Activated CD4-positive, CD25-positive, alpha-beta regulatory T cell (primary cell): ENCODE data around the gene SPOCD1.

Experiments
- DNase-seq, 4 experiments: peaks; one replicate each; lab custom pipeline; 2025; lab: John Stamatoyannopoulos, UW

SPOCD1 gene

GRCh38 chr1:31815752-31816500 is at the start of gene SPOCD1:
Gene SPOCD1, minus strand, starts transcription at chr1:31816022. Its CDS starts 689 bp downstream, at chr1:31815333.
- DNase-seq = peak; percentile 53 to 71 (median 58)

- DNase-seq = no peak
These were observed 46.2 kb upstream of the SPOCD1 start for GRCh38 chr1:31862071-31862470.

- DNase-seq = no peak
These were observed 45.5 kb upstream of the SPOCD1 start for GRCh38 chr1:31861346-31861745.

GRCh38 chr1:31860581-31860980 is 44.8 kb upstream of the SPOCD1 start:
- DNase-seq = no peak

GRCh38 chr1:31859719-31860118 is 43.9 kb upstream of the SPOCD1 start:
- DNase-seq = no peak

GRCh38 chr1:31859044-31859443 is 43.2 kb upstream of the SPOCD1 start:
- no peak for DNase-seq

GRCh38 chr1:31857863-31858262 is 42.0 kb upstream of the SPOCD1 start:
- no peak for DNase-seq

GRCh38 chr1:31856140-31856539 is 40.3 kb upstream of the SPOCD1 start:
- DNase-seq = no peak

- no peak for DNase-seq
These were observed 39.4 kb upstream of the SPOCD1 start for GRCh38 chr1:31855038-31855845.

GRCh38 chr1:31849653-31850052 is 33.8 kb upstream of the SPOCD1 start:
- no peak for DNase-seq

- peak in 2 of 4 experiments; percentile 25 to 42 for DNase-seq
These were observed 32.6 kb upstream of the SPOCD1 start for GRCh38 chr1:31848381-31848897.

- DNase-seq = no peak
These were observed 30.7 kb upstream of the SPOCD1 start for GRCh38 chr1:31846484-31846883.

GRCh38 chr1:31843506-31843905 is 27.7 kb upstream of the SPOCD1 start:
- DNase-seq = no peak

GRCh38 chr1:31839662-31840343 is 24.0 kb upstream of the SPOCD1 start:
- no peak for DNase-seq

- no peak for DNase-seq
These were observed 21.8 kb upstream of the SPOCD1 start for GRCh38 chr1:31837451-31838158.

GRCh38 chr1:31836638-31837037 is 20.8 kb upstream of the SPOCD1 start:
- no peak for DNase-seq

GRCh38 chr1:31835415-31835814 is 19.6 kb upstream of the SPOCD1 start:
- no peak for DNase-seq

- no peak for DNase-seq
These were observed 18.7 kb upstream of the SPOCD1 start for GRCh38 chr1:31834501-31834900.

- DNase-seq = no peak
These were observed 15.9 kb upstream of the SPOCD1 start for GRCh38 chr1:31831397-31832378.

- no peak for DNase-seq
These were observed 14.7 kb upstream of the SPOCD1 start for GRCh38 chr1:31830511-31830910.

- no peak for DNase-seq
These were observed 14.2 kb upstream of the SPOCD1 start for GRCh38 chr1:31830065-31830464.
